ENCODE measurements around the gene TSSK2. TPM values are rescaled to one million over a fixed set of nuclear protein-coding genes. Genes with fewer than 3 reads are reported as not detected.

The TSSK2 gene
- total and polyA plus RNA-seq, 2 of the 8 experiments (the other 6 are each of a cell fraction or from before 2014, with no cell fraction given) = not detected

GRCh38 chr22:19168088-19168890, 37.2 kb downstream of the TSSK2 start:
- Histone ChIP-seq H4K5ac (ENCODE audit: insufficient read length, low read depth, low read length) (no peak overlapping the region), H2AK5ac (ENCODE audit: low read depth, low read length) (no peak overlapping the region), H3K9me3 (ENCODE audit: insufficient read depth in 2 of 2, low read depth in 1 of 2, low read length in 1 of 2) (no peaks in the 10 kb centered on the region), H3K27ac (ENCODE audit: low read depth, low read length) (no peak overlapping the region), H3K27me3 (replicated peaks in 1 of 4; ENCODE audit: control insufficient read depth in 3 of 4, extremely low read depth in 1 of 4, insufficient read depth in 3 of 4, low read length in 3 of 4) (peaks cover 20 to 46% (median 38%) of the 10 kb centered on the region in 4 experiments), H2AFZ (ENCODE audit: low read length) (no peak overlapping the region), H3K79me2 (ENCODE audit: control insufficient read depth in 1 of 2, insufficient read depth in 2 of 2, low read length in 2 of 2) (peaks cover 5 to 17% of the 10 kb centered on the region in 2 experiments; a peak in 3 of 4 replicates), H4K20me1 (replicated peaks in 1 of 2; ENCODE audit: control insufficient read depth in 1 of 2, insufficient read depth in 2 of 2, low read length in 2 of 2) (peaks cover 2 to 11% of the 10 kb centered on the region in 2 experiments), H3K4ac (replicated peaks; ENCODE audit: insufficient read length, low read depth, low read length) (no peak overlapping the region), H3K56ac (replicated peaks; ENCODE audit: insufficient read length, low read depth, low read length) (no peak overlapping the region), H4K8ac (ENCODE audit: extremely low read depth, insufficient read depth, low read length) (no peak overlapping the region; the same call in 1 of the 2 replicates), H3K36me3 (ENCODE audit: control insufficient read depth in 2 of 4, insufficient read depth in 4 of 4, low read length in 3 of 4) (no peaks in the 10 kb centered on the region), H3K23me2 (ENCODE audit: low read depth, low read length) (peaks cover 10% of the 10 kb centered on the region), H2BK20ac (ENCODE audit: low read length) (no peak overlapping the region), H3K79me1 (ENCODE audit: low read depth, low read length) (peaks cover 13% of the 10 kb centered on the region), H3K4me2 (ENCODE audit: insufficient read depth in 1 of 2, low read depth in 2 of 2, low read length in 2 of 2) (peak overlapping the region in 1 of 2 experiments; percentile 95; a peak in 1 of 4 replicates), H3K4me3 (ENCODE audit: extremely low read depth in 1 of 4, insufficient read depth in 2 of 4, low read depth in 3 of 4, low read length in 4 of 4) (no peak overlapping the region), H2BK15ac (ENCODE audit: low read length) (peak overlapping the region; percentile 61; the same call in 1 of the 2 replicates), H3K4me1 (replicated peaks in 1 of 4; ENCODE audit: control insufficient read depth in 3 of 4, insufficient read depth in 4 of 4, low read length in 3 of 4) (peaks cover 0 to 20% (median 13%) of the 10 kb centered on the region in 4 experiments; a peak in 6 of 7 replicates), H2BK5ac (ENCODE audit: low read depth, low read length) (no peak overlapping the region), H3K9ac (replicated peaks in 1 of 4; ENCODE audit: extremely low read depth in 1 of 4, low read depth in 3 of 4, low read length in 3 of 4) (no peak overlapping the region), H3K14ac (ENCODE audit: insufficient read length) (no peak overlapping the region), H3K23ac (ENCODE audit: insufficient read length) (no peak overlapping the region), H2BK120ac (replicated peaks; ENCODE audit: low read depth, low read length) (no peak overlapping the region), H4K91ac (replicated peaks; ENCODE audit: insufficient read length, low read length) (no peak overlapping the region), H2BK12ac (ENCODE audit: low read depth, low read length) (no peak overlapping the region), H3K18ac (ENCODE audit: extremely low read depth, low read length) (no peak overlapping the region)
- TF ChIP-seq RAD21 (IDR thresholded peaks at IDR 0.05 in 1 of 2, conservative IDR thresholded peaks at IDR 0.05 in 1 of 2; ENCODE audit: low read depth in 2 of 2, low read length in 2 of 2) (peak; percentile 24 to 43; a peak in 3 of 4 replicates), SP4 (IDR thresholded peaks at IDR 0.05; ENCODE audit: low read length) (no peak), BACH1 (IDR thresholded peaks at IDR 0.05; ENCODE audit: low read length) (no peak)
- TF ChIP-seq, protein P1, sequence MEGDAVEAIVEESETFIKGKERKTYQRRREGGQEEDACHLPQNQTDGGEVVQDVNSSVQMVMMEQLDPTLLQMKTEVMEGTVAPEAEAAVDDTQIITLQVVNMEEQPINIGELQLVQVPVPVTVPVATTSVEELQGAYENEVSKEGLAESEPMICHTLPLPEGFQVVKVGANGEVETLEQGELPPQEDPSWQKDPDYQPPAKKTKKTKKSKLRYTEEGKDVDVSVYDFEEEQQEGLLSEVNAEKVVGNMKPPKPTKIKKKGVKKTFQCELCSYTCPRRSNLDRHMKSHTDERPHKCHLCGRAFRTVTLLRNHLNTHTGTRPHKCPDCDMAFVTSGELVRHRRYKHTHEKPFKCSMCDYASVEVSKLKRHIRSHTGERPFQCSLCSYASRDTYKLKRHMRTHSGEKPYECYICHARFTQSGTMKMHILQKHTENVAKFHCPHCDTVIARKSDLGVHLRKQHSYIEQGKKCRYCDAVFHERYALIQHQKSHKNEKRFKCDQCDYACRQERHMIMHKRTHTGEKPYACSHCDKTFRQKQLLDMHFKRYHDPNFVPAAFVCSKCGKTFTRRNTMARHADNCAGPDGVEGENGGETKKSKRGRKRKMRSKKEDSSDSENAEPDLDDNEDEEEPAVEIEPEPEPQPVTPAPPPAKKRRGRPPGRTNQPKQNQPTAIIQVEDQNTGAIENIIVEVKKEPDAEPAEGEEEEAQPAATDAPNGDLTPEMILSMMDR (IDR thresholded peaks at IDR 0.05; ENCODE audit: control extremely low read depth in 1 of 3, insufficient read depth in 1 of 3, low read depth in 1 of 3, low read length in 3 of 3) = peak; percentile 32 to 63 (median 40)
- ChIA-PET POLR2A (ENCODE audit: partially characterized antibody) (interaction anchor here (1.5 to 2.2 kb wide), 2 partner anchors 9 to 41 kb away, joined by 4 to 9 read pairs; no protein-coding TSS in a partner anchor), CTCF (ENCODE audit: partially characterized antibody) (interaction anchor here (1.1 to 2.3 kb wide), 6 partner anchors 10 to 119 kb away, joined by 3 to 11 read pairs (median 5); partner anchors contain the start of gene ESS2)
- DNase-seq (ENCODE audit: low read depth in 1 of 2, low spot score in 2 of 2) (no peak), FAIRE-seq (no peak)
- 88% methylated on average over 17 of the region's 17 CpGs; no CpG with 5 or more reads in 1 of the 2 experiments for WGBS, 2 experiments (ENCODE audit: extremely low coverage in 1 of 2, insufficient coverage in 1 of 2, insufficient read length in 1 of 2, insufficient replicate concordance in 2 of 2, low coverage in 1 of 2, low lambda C conversion rate in 2 of 2, missing lambda C conversion rate in 1 of 2)

Measured in H1 (cell line).